KOPT-K1 (cell line): ENCODE data around the gene UGT2B7.
"Not testable (repeated sequence)": the region's sequence is repeated elsewhere in the genome, so short reads cannot be mapped to it uniquely, and the experiment has no call there.

Source experiments
- H3K27ac ChIP-seq: fragments of 200-600 bp; sonication (generic); 2 replicates; pipeline ENCODE4 v1.5.1; 2016; ENCODE audit warnings: antibody characterized with exemption, mild to moderate bottlenecking, low read depth, low read length; ENCODE audit not compliant: poor library complexity, severe bottlenecking
- H3K36me3 ChIP-seq: fragments of 200-600 bp; sonication (generic); 2 replicates; pipeline ENCODE4 v1.5.1; 2017; ENCODE audit warnings: antibody characterized with exemption, mild to moderate bottlenecking, low read length, moderate library complexity; ENCODE audit not compliant: insufficient read depth
- H3K9me3 ChIP-seq: fragments of 200-600 bp; sonication (generic); 2 replicates; pipeline ENCODE4 v1.5.1; 2017; ENCODE audit warnings: antibody characterized with exemption, low read length, mild to moderate bottlenecking; ENCODE audit not compliant: insufficient read depth, poor library complexity, severe bottlenecking

UGT2B7 gene

DNA sequence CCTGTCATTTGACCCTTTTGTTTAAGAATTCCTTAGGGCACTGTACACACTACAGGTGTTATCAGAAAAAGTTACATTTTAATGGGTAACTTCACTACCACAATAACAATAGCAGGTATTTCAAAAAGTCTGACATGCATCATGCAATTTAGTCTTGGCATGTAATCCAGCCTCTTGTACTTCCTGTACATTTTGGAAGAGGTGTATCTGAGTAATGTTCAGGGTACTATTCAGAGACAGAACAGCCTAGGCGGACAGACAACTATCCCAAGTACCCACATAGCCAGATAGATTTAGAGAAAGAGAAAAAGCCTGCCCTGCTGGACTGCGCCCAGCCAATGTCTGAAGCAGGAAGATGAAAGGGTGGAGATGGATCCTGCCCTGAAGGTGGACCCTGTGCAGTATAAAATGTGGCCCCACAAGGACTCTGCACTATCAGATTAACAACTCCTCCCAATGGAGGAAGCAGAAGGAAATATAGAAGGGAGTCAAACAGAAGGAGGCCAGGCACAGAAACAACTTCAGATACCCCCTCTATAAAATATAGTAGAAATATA lies 8.5 kb downstream of the UGT2B7 start:
- Histone ChIP-seq H3K36me3 (no peaks in the 10 kb centered on the region), H3K27ac (no peak overlapping the region), H3K9me3 (no peaks in the 10 kb centered on the region)

DNA sequence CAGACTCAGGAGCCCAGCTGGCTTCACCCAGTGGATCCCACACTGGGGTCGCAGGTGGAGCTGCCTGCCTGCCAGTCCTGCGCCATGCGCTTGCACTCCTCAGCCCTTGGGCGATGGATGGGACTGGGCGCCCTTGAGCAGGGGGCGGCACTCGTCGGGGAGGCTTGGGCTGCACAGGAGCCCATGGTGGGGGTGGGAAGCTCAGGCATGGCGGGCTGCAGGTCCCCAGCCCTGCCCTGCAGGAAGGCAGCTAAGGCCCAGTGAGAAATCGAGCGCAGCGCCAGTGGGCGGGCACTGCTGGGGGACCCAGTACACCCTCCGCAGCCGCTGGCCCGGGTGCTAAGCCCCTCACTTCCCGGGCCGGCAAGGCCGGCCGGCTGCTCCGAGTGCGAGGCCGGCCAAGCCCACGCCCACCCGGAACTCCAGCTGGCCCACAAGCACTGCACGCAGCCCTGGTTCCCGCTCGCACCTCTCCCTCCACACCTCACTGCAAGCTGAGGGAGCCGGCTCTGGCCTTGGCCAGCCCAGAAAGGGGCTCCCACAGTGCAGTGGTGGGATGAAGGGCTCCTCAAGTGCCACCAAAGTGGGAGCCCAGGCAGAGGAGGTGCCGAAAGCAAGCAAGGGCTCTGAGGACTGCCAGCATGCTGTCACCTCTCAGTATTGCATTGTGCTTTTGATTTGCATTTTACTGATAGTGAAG lies 19.0 kb downstream of the UGT2B7 start:
- H3K9me3 ChIP-seq, H3K36me3 ChIP-seq, H3K27ac ChIP-seq: not testable (repeated sequence)

DNA sequence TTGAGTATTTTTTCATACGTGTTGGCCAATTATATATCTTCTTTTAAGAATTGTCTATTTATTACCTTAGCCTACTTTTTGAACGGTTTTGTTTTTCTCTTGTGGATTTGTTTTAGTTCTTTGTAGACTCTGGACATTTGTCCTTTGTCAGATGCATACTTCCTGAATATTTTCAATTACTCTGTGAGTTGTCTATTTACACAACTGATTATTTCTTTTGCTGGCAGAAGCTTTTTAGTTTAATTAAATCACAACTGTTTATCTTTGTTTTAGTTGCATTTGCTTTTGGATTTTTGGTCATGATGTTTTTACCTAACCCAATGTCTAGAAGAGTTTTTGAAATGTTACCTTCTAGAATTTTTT lies 19.6 kb downstream of the UGT2B7 start:
- Histone ChIP-seq H3K27ac (no peak overlapping the region), H3K36me3 (no peaks in the 10 kb centered on the region)

GRCh38 chr4:69116645-69117321 lies 20.5 kb downstream of the UGT2B7 start:
- H3K36me3 ChIP-seq, result no peaks in the 10 kb centered on the region
- H3K9me3 ChIP-seq, result no peaks in the 10 kb centered on the region
- H3K27ac ChIP-seq, result no peak overlapping the region

More for the DNA sequence above, 19.6 kb downstream of the UGT2B7 start:
- H3K9me3 ChIP-seq, result no peaks in the 10 kb centered on the region

DNA sequence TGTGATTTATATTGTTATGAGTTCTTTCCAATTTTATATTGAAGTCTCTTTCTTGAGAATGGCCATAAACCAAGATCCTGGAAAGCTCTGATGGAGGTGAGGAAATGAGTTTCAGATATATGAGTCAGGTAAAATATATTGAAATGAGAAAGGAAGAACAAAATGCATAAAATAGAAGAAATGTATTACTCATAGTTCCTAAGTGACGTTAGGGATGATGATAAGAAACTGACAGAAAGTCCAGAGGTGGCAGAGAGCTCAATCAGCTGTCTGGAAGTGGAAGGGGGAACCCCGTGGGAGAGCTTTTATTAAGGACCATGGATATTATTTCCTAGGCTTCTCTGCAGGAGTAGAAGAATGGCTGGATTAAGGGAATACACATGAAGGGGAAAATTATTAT lies 24.6 kb downstream of the UGT2B7 start:
- no peaks in the 10 kb centered on the region for H3K36me3 ChIP-seq
- H3K9me3 ChIP-seq, result no peaks in the 10 kb centered on the region
- no peak overlapping the region for H3K27ac ChIP-seq

DNA sequence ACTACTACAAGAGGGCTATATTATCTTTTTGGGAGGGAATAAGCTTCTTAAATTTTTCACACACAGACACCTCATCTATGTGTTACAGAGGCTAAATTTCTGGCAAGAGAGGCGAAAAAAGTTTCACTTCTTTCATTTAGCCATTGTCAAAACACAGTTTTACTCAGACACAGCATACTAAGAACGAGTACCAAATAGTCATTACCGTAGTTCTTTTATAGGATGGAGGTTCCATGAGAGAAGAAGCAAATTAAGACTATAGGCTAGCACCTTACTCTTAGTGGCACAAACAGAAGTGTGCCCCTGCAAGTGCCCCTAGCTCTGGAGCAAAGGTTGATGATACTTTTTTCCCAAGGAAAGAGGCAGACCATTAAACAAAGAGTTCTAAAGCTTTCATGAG lies 26.2 kb downstream of the UGT2B7 start:
- Histone ChIP-seq H3K36me3 (no peaks in the 10 kb centered on the region), H3K27ac (no peak overlapping the region), H3K9me3 (no peaks in the 10 kb centered on the region)

- Histone ChIP-seq H3K9me3 (no peaks in the 10 kb centered on the region), H3K36me3 (no peaks in the 10 kb centered on the region), H3K27ac (no peak overlapping the region)
These were observed 28.7 kb downstream of the UGT2B7 start for GRCh38 chr4:69124941-69125340.

- Histone ChIP-seq H3K27ac (no peak overlapping the region), H3K36me3 (no peaks in the 10 kb centered on the region), H3K9me3 (no peaks in the 10 kb centered on the region)
These were observed 29.8 kb downstream of the UGT2B7 start for GRCh38 chr4:69126024-69126423.

GRCh38 chr4:69133993-69134392 lies 37.7 kb downstream of the UGT2B7 start:
- Histone ChIP-seq H3K36me3 (no peaks in the 10 kb centered on the region), H3K27ac (no peak overlapping the region), H3K9me3 (no peaks in the 10 kb centered on the region)

GRCh38 chr4:69134471-69134870 lies 38.2 kb downstream of the UGT2B7 start:
- Histone ChIP-seq H3K27ac (no peak overlapping the region), H3K9me3 (no peaks in the 10 kb centered on the region), H3K36me3 (no peaks in the 10 kb centered on the region)

DNA sequence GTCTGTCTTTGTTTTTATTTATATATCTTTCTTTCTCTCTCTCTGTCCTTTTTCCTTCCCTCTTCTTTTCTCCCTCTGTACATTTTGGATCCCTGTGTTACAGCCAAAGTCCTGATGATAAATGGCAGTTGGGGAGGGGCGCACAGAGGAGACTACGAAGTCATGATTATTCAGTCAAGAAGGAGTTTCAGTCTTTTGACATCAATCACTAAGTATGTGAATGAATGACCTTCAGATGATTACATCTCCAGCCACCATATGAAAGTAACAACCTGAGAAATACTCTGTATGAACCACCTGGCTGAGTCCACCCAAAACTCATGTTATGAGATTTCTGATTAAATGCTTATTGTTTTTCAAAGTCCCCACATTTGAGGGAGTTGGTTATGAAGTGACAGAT lies 45.0 kb downstream of the UGT2B7 start:
- no peak overlapping the region for H3K27ac ChIP-seq
- no peaks in the 10 kb centered on the region for H3K9me3 ChIP-seq
- H3K36me3 ChIP-seq, result no peaks in the 10 kb centered on the region

DNA sequence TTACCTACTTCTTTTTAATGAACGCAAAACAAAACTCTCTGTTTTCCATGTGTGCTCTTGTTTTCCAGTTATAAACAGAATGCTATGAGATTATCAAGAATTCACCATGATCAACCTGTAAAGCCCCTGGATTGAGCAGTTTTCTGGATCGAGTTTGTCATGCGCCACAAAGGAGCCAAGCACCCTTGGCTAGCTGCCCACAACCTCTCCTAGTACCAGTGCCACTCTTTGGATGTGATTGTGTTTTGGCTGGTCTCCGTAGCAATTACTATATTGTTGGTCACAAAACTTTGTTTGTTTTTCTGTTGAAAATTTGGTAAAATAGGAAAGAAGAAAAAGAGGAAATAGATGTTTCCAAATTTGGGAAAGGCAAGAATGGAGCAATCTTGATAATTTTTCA lies 51.1 kb downstream of the UGT2B7 start:
- no peaks in the 10 kb centered on the region for H3K9me3 ChIP-seq
- H3K36me3 ChIP-seq, result no peaks in the 10 kb centered on the region
- no peak overlapping the region for H3K27ac ChIP-seq

GRCh38 chr4:69154021-69154420 lies 57.7 kb downstream of the UGT2B7 start:
- no peaks in the 10 kb centered on the region for H3K36me3 ChIP-seq
- H3K27ac ChIP-seq, result no peak overlapping the region
- no peaks in the 10 kb centered on the region for H3K9me3 ChIP-seq

DNA sequence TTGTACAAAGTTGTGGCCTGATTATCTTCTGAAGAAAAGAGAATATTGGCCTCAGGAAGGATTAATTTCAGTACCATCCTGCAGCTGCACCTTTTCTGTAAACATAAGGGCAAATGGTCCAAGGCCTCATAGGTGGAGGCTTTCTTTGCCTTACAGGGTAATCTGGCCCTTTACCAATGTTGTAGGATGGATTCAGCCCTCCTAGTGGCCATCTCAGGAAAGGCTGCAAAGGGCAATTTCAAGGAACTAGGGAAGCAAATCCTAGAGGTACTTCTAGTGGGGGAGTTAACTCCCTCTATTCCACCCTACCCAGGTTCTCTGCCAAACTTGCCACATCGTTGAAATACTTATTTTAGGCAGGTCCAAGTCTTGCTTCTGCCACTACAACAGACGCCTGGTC lies 60.6 kb downstream of the UGT2B7 start:
- Histone ChIP-seq H3K27ac (no peak overlapping the region), H3K36me3 (no peaks in the 10 kb centered on the region), H3K9me3 (no peaks in the 10 kb centered on the region)
